H9 (cell line): Measurements from ENCODE around the gene SCGB1D1. TPM values are rescaled to one million over a fixed set of nuclear protein-coding genes. Genes with fewer than 3 reads are reported as not detected.

Experiments
- DNase-seq: peaks from one replicate; pipeline ENCODE4 v3.0.0-alpha.2; 2017
- H2AFZ ChIP-seq: one replicate; pipeline ENCODE4 v1.6.1; 2013; ENCODE audit warnings: mild to moderate bottlenecking, low read length, control low read depth, moderate library complexity
- H2AK5ac ChIP-seq: 2 replicates; pipeline ENCODE4 v1.6.1; 2013; ENCODE audit warnings: low read length, control low read depth, mixed read lengths; ENCODE audit not compliant: insufficient read length
- H2BK120ac ChIP-seq: one replicate; pipeline ENCODE4 v1.6.1; 2013; ENCODE audit warnings: low read depth, mild to moderate bottlenecking, low read length, control low read depth, inconsistent platforms; ENCODE audit not compliant: poor library complexity, severe bottlenecking
- H2BK12ac ChIP-seq: 2 replicates; pipeline ENCODE4 v1.6.1; 2013; ENCODE audit warnings: low read length, control low read depth, mixed read lengths, low read depth; ENCODE audit not compliant: insufficient read length
- H2BK15ac ChIP-seq: 2 replicates; pipeline ENCODE4 v1.6.1; 2013; ENCODE audit warnings: low read depth, low read length, control low read depth
- H2BK20ac ChIP-seq: one replicate; pipeline ENCODE4 v1.6.1; 2013; ENCODE audit warnings: low read depth, mild to moderate bottlenecking, low read length, control low read depth, inconsistent platforms; ENCODE audit not compliant: poor library complexity, severe bottlenecking
- H2BK5ac ChIP-seq: 2 replicates; pipeline ENCODE4 v1.6.1; 2013; ENCODE audit warnings: low read length, control low read depth, mixed read lengths; ENCODE audit not compliant: insufficient read length
- H3K14ac ChIP-seq: 2 replicates; pipeline ENCODE4 v1.6.1; 2013; ENCODE audit warnings: low read length, control low read depth; ENCODE audit not compliant: insufficient read depth
- H3K18ac ChIP-seq: 2 replicates; pipeline ENCODE4 v1.6.1; 2013; ENCODE audit warnings: low read depth, mild to moderate bottlenecking, mixed read lengths, low read length, control low read depth; ENCODE audit not compliant: insufficient read length
- H3K23ac ChIP-seq: 2 replicates; pipeline ENCODE4 v1.6.1; 2013; ENCODE audit warnings: low read length, control low read depth, mixed read lengths, low read depth; ENCODE audit not compliant: insufficient read length
- H3K23me2 ChIP-seq: 2 replicates; pipeline ENCODE4 v1.6.1; 2013; ENCODE audit warnings: low read depth, mild to moderate bottlenecking, mixed read lengths, low read length, control low read depth; ENCODE audit not compliant: insufficient read length, poor library complexity, severe bottlenecking
- H3K27ac ChIP-seq: 2 replicates; pipeline ENCODE4 v1.5.1; 2013; ENCODE audit warnings: low read length, control low read depth, mixed read lengths, low read depth; ENCODE audit not compliant: insufficient read length
- H3K27me3 ChIP-seq: 2 replicates; pipeline ENCODE4 v1.6.1; 2013; ENCODE audit warnings: low read length, control low read depth, inconsistent platforms; ENCODE audit not compliant: insufficient read depth
- H3K4ac ChIP-seq: 2 replicates; pipeline ENCODE4 v1.6.1; 2013; ENCODE audit warnings: low read depth, mild to moderate bottlenecking, control low read depth, inconsistent platforms, low read length, moderate library complexity
- H3K4me1 ChIP-seq: 2 replicates; pipeline ENCODE4 v1.6.1; 2013; ENCODE audit warnings: low read length, control low read depth, inconsistent platforms; ENCODE audit not compliant: insufficient read depth
- H3K4me2 ChIP-seq: 2 replicates; pipeline ENCODE4 v1.6.1; 2013; ENCODE audit warnings: low read length, control low read depth, mixed read lengths; ENCODE audit not compliant: insufficient read length, insufficient read depth
- H3K56ac ChIP-seq: 2 replicates; pipeline ENCODE4 v1.6.1; 2013; ENCODE audit warnings: low read depth, mild to moderate bottlenecking, mixed read lengths, low read length, control low read depth; ENCODE audit not compliant: insufficient read length
- H3K79me1 ChIP-seq: 2 replicates; pipeline ENCODE4 v1.6.1; 2013; ENCODE audit warnings: low read depth, mild to moderate bottlenecking, moderate library complexity, low read length, control low read depth, inconsistent platforms; ENCODE audit not compliant: insufficient read depth, poor library complexity, severe bottlenecking
- H3K79me2 ChIP-seq: 2 replicates; pipeline ENCODE4 v1.6.1; 2013; ENCODE audit warnings: low read length, control low read depth, inconsistent platforms; ENCODE audit not compliant: insufficient read depth
- H3K9ac ChIP-seq: 2 replicates; pipeline ENCODE4 v1.6.1; 2013; ENCODE audit warnings: low read length, control low read depth, mixed read lengths; ENCODE audit not compliant: insufficient read length; ENCODE audit errors: extremely low read depth
- H3K9me3 ChIP-seq: one replicate; pipeline ENCODE4 v1.6.1; 2013; ENCODE audit warnings: low read depth, low read length, inconsistent platforms; ENCODE audit not compliant: control insufficient read depth
- H3T11ph ChIP-seq: one replicate; pipeline ENCODE4 v1.6.1; 2013; ENCODE audit warnings: mild to moderate bottlenecking, low read length, control low read depth, inconsistent platforms
- H4K20me1 ChIP-seq: one replicate; pipeline ENCODE4 v1.6.1; 2013; ENCODE audit not compliant: control insufficient read depth, insufficient read length, insufficient read depth
- H4K5ac ChIP-seq: 2 replicates; pipeline ENCODE4 v1.6.1; 2013; ENCODE audit warnings: low read depth, mild to moderate bottlenecking, mixed read lengths, low read length, control low read depth; ENCODE audit not compliant: insufficient read length
- H4K8ac ChIP-seq: replicated peaks from 2 replicates; pipeline ENCODE4 v1.6.1; 2013; ENCODE audit warnings: low read length, control low read depth, mixed read lengths, low read depth; ENCODE audit not compliant: insufficient read length
- H4K91ac ChIP-seq: 2 replicates; pipeline ENCODE4 v1.6.1; 2013; ENCODE audit warnings: low read depth, mild to moderate bottlenecking, moderate library complexity, mixed read lengths, low read length, control low read depth; ENCODE audit not compliant: insufficient read length
- H3K27ac Mint-ChIP-seq, 3 experiments: 2 replicates in 2 of 3; 3 replicates in 1 of 3; pipeline ENCODE4 v1.8.0; 2020 to 2021; ENCODE audit warnings: mixed read lengths in 3 of 3, mild to moderate bottlenecking in 1 of 3, moderate library complexity in 1 of 3
- H3K27me3 Mint-ChIP-seq: 2 replicates; pipeline ENCODE4 v1.8.0; 2021; ENCODE audit warnings: low read depth, mild to moderate bottlenecking, moderate library complexity, mixed read lengths
- H3K36me3 Mint-ChIP-seq, 3 experiments: 2 replicates in 2 of 3; 3 replicates in 1 of 3; pipeline ENCODE4 v1.8.0; 2020 to 2021; ENCODE audit warnings: low read depth in 3 of 3, mixed read lengths in 3 of 3; ENCODE audit not compliant: insufficient read depth in 1 of 3
- H3K4me1 Mint-ChIP-seq, 2 experiments: 2 replicates each; pipeline ENCODE4 v1.8.0; 2020; ENCODE audit warnings: mixed read lengths in 2 of 2
- H3K4me3 Mint-ChIP-seq, 2 experiments: 2 replicates in 1 of 2; 3 replicates in 1 of 2; pipeline ENCODE4 v1.8.0; 2020 to 2021; ENCODE audit warnings: mild to moderate bottlenecking in 2 of 2, mixed read lengths in 2 of 2, moderate library complexity in 1 of 2
- H3K9me3 Mint-ChIP-seq, 2 experiments: 2 replicates in 1 of 2; 3 replicates in 1 of 2; pipeline ENCODE4 v1.8.0; 2020; ENCODE audit warnings: mild to moderate bottlenecking in 2 of 2, mixed read lengths in 2 of 2, moderate library complexity in 1 of 2
- CTCF ChIP-seq: fragments of 200-600 bp; sonication (generic); conservative IDR thresholded peaks from 3 replicates; pipeline ENCODE4 v1.8.0; 2021; ENCODE audit warnings: antibody characterized with exemption, mild to moderate bottlenecking
- WGBS: extraction: QIAGEN DNeasy Blood & Tissue Kit; methylation state at CpG from one replicate; pipeline ENCODE4 v1.1.7; 2013; ENCODE audit warnings: missing lambda C conversion rate, low lambda C conversion rate, mixed read lengths; ENCODE audit not compliant: insufficient read length; ENCODE audit errors: extremely low coverage; 5-methylcytosine and 5-hydroxymethylcytosine counted together
- total RNA-seq: library from RNA; stranded (reverse); gene quantifications from 2 replicates; pipeline ENCODE4 v1.2.1, GENCODE V29; 2021

Gene SCGB1D1
- total RNA-seq, 1 experiment from 2014 or later: not detected

GRCh38 chr11:62157603-62158002 is 32.4 kb upstream of the SCGB1D1 start:
- TF ChIP-seq CTCF: no peak
- Histone ChIP-seq H4K91ac (no peak overlapping the region), H2BK15ac (no peak overlapping the region), H3K9ac (no peak overlapping the region), H3T11ph (no peak overlapping the region), H3K4me2 (no peak overlapping the region), H3K27ac (no peak overlapping the region), H3K14ac (no peak overlapping the region), H3K79me2 (no peaks in the 10 kb centered on the region), H3K79me1 (no peaks in the 10 kb centered on the region), H2BK120ac (no peak overlapping the region), H3K9me3 (no peaks in the 10 kb centered on the region), H3K27me3 (no peaks in the 10 kb centered on the region), H2BK12ac (no peak overlapping the region), H2BK5ac (no peak overlapping the region), H4K8ac (no peak overlapping the region), H3K56ac (no peak overlapping the region), H2AK5ac (no peak overlapping the region), H4K5ac (no peak overlapping the region), H3K18ac (no peak overlapping the region), H2AFZ (no peak overlapping the region), H3K4me1 (no peaks in the 10 kb centered on the region), H3K23me2 (no peaks in the 10 kb centered on the region), H3K4ac (no peak overlapping the region), H4K20me1 (no peaks in the 10 kb centered on the region), H2BK20ac (no peak overlapping the region), H3K23ac (no peak overlapping the region)
- Mint-ChIP-seq H3K4me3 (no peak overlapping the region), H3K9me3 (no peaks in the 10 kb centered on the region; a peak in 1 of 5 replicates), H3K27me3 (peaks cover 34% of the 10 kb centered on the region), H3K4me1 (0 out of 4 replicates have a peak, but pooled peaks cover 0 to 2% of the 10 kb centered on the region in 2 experiments), H3K27ac (no peak overlapping the region), H3K36me3 (peaks cover 6 to 13% (median 9%) of the 10 kb centered on the region in 3 experiments; a peak in 6 of 7 replicates)
- DNase-seq: no peak
- no CpG with 5 or more reads among the region's 6 CpGs for WGBS
